Measurements from ENCODE around the gene PUS7L. TPM values are rescaled to one million over a fixed set of nuclear protein-coding genes. Genes with fewer than 3 reads are reported as not detected.

Gene PUS7L
- polyA plus RNA-seq (2012; ENCODE audit: missing spikeins) = 13.6 TPM

- TF ChIP-seq POLR2A (IDR thresholded peaks at IDR 0.05; ENCODE audit: low read depth, low read length) (peak; percentile 90), POLR2AphosphoS5 (IDR thresholded peaks at IDR 0.05; ENCODE audit: low read depth, low read length) (peak; percentile 89), TAF1 (IDR thresholded peaks at IDR 0.05; ENCODE audit: borderline replicate concordance, low read depth, low read length) (no peak)
- FAIRE-seq = peak; percentile 90
Measured at GRCh38 chr12:43758728-43759563, at the start of gene PUS7L, which contains the start of gene IRAK4. PUS7L (minus strand) TSS chr12:43758790; CDS start chr12:43755245, 3,545 bp downstream. IRAK4 (plus strand) TSS chr12:43758951; CDS start chr12:43768112, 9,161 bp downstream.

GRCh38 chr12:43807386-43807785, 48.8 kb upstream of the PUS7L start:
- DNase-seq (ENCODE audit: insufficient read length) = no peak
- TF ChIP-seq POLR2AphosphoS5 (IDR thresholded peaks at IDR 0.05; ENCODE audit: low read depth, low read length) (no peak), POLR2A (IDR thresholded peaks at IDR 0.05; ENCODE audit: low read depth, low read length) (no peak), TAF1 (IDR thresholded peaks at IDR 0.05; ENCODE audit: borderline replicate concordance, low read depth, low read length) (no peak)
- no peak for FAIRE-seq

More at GRCh38 chr12:43758728-43759563, at the start of gene PUS7L, which contains the start of gene IRAK4:
- peak; percentile 72 for DNase-seq (ENCODE audit: insufficient read length)

GRCh38 chr12:43806737-43807072, 48.1 kb upstream of the PUS7L start:
- FAIRE-seq (peak; percentile 33), DNase-seq (ENCODE audit: insufficient read length) (no peak)
- TF ChIP-seq POLR2AphosphoS5 (IDR thresholded peaks at IDR 0.05; ENCODE audit: low read depth, low read length) (no peak), TAF1 (IDR thresholded peaks at IDR 0.05; ENCODE audit: borderline replicate concordance, low read depth, low read length) (no peak), POLR2A (IDR thresholded peaks at IDR 0.05; ENCODE audit: low read depth, low read length) (no peak)

GRCh38 chr12:43805860-43806736, 47.5 kb upstream of the PUS7L start, which contains the start of gene TWF1:
TWF1 (minus strand) TSS chr12:43806317; CDS start chr12:43806245, 72 bp downstream.
- DNase-seq (ENCODE audit: insufficient read length) = peak; percentile 78
- peak; percentile 92 for FAIRE-seq
- TF ChIP-seq POLR2A (IDR thresholded peaks at IDR 0.05; ENCODE audit: low read depth, low read length) (peak; percentile 89), POLR2AphosphoS5 (IDR thresholded peaks at IDR 0.05; ENCODE audit: low read depth, low read length) (peak; percentile 77), TAF1 (IDR thresholded peaks at IDR 0.05; ENCODE audit: borderline replicate concordance, low read depth, low read length) (peak; percentile 64; the same call in 1 of the 2 replicates)

- TF ChIP-seq POLR2A (IDR thresholded peaks at IDR 0.05; ENCODE audit: low read depth, low read length) (no peak), TAF1 (IDR thresholded peaks at IDR 0.05; ENCODE audit: borderline replicate concordance, low read depth, low read length) (no peak), POLR2AphosphoS5 (IDR thresholded peaks at IDR 0.05; ENCODE audit: low read depth, low read length) (no peak)
- DNase-seq (ENCODE audit: insufficient read length) (no peak), FAIRE-seq (peak; percentile 46)
Measured at GRCh38 chr12:43805149-43805859, 46.7 kb upstream of the PUS7L start.

- FAIRE-seq (no peak), DNase-seq (ENCODE audit: insufficient read length) (no peak)
- no peak for TF ChIP-seq TAF1 (IDR thresholded peaks at IDR 0.05; ENCODE audit: borderline replicate concordance, low read depth, low read length)
- TF ChIP-seq POLR2AphosphoS5 (IDR thresholded peaks at IDR 0.05; ENCODE audit: low read depth, low read length) = no peak
- no peak for TF ChIP-seq POLR2A (IDR thresholded peaks at IDR 0.05; ENCODE audit: low read depth, low read length)
Measured at GRCh38 chr12:43797561-43798217, 39.1 kb upstream of the PUS7L start.

GRCh38 chr12:43795716-43796280, 37.2 kb upstream of the PUS7L start:
- no peak for FAIRE-seq

GRCh38 chr12:43789941-43790340, 31.4 kb upstream of the PUS7L start:
- TF ChIP-seq POLR2A (IDR thresholded peaks at IDR 0.05; ENCODE audit: low read depth, low read length) (no peak), TAF1 (IDR thresholded peaks at IDR 0.05; ENCODE audit: borderline replicate concordance, low read depth, low read length) (no peak), POLR2AphosphoS5 (IDR thresholded peaks at IDR 0.05; ENCODE audit: low read depth, low read length) (no peak)
- DNase-seq (ENCODE audit: insufficient read length) (no peak), FAIRE-seq (peak; percentile 27)

More at GRCh38 chr12:43795716-43796280, 37.2 kb upstream of the PUS7L start:
- TF ChIP-seq POLR2AphosphoS5 (IDR thresholded peaks at IDR 0.05; ENCODE audit: low read depth, low read length) = no peak
- TF ChIP-seq POLR2A (IDR thresholded peaks at IDR 0.05; ENCODE audit: low read depth, low read length) = no peak
- TF ChIP-seq TAF1 (IDR thresholded peaks at IDR 0.05; ENCODE audit: borderline replicate concordance, low read depth, low read length) = no peak
- no peak for DNase-seq (ENCODE audit: insufficient read length)

- FAIRE-seq (no peak), DNase-seq (ENCODE audit: insufficient read length) (no peak)
- TF ChIP-seq POLR2A (IDR thresholded peaks at IDR 0.05; ENCODE audit: low read depth, low read length) (no peak), TAF1 (IDR thresholded peaks at IDR 0.05; ENCODE audit: borderline replicate concordance, low read depth, low read length) (no peak), POLR2AphosphoS5 (IDR thresholded peaks at IDR 0.05; ENCODE audit: low read depth, low read length) (no peak)
Measured at GRCh38 chr12:43786899-43787693, 28.5 kb upstream of the PUS7L start.
